GM12878 (cell line): Measurements from ENCODE around the gene CRTC3. TPM values are rescaled to one million over a fixed set of nuclear protein-coding genes. Genes with fewer than 3 reads are reported as not detected.

Source experiments
- ATAC-seq: fragments of 200-7000 bp; cut with Tn5 transposase; 3 replicates; pipeline ENCODE4 v1.9.1; 2020; ENCODE audit warnings: mild to moderate bottlenecking, moderate library complexity
- BruUV-seq: library from RNA; stranded (reverse); fragments of 400-500 nt; replicated peaks from 2 replicates; lab custom pipeline; 2021; lab: Mats Ljungman, UMichigan
- CTCF ChIA-PET: fragments of 300-600 bp; sonication (Branson Sonifier 250); formaldehyde crosslinking; extraction: SDS; loops from one replicate; lab custom pipeline; 2021; ENCODE audit warnings: inconsistent platforms; lab: Yijun Ruan, JAX
- POLR2A ChIA-PET: fragments of 350-600 bp; formaldehyde crosslinking; extraction: SDS; loops from one replicate; lab custom pipeline; 2021; ENCODE audit warnings: inconsistent platforms; lab: Charles Lee
- RAD21 ChIA-PET: fragments of 300-600 bp; sonication (Branson Sonifier 250); formaldehyde crosslinking; loops from one replicate; lab custom pipeline; 2023; ENCODE audit warnings: antibody characterized with exemption; ENCODE audit not compliant: unreplicated experiment; lab: Charles Lee
- SMC1A ChIA-PET: fragments of 300-600 bp; sonication (Branson Sonifier 250); formaldehyde crosslinking; loops from one replicate; lab custom pipeline; 2023; ENCODE audit not compliant: unreplicated experiment, uncharacterized antibody; lab: Charles Lee
- DNase-seq: peaks from one replicate; pipeline ENCODE4 v3.0.0-alpha.2; 2011; ENCODE audit warnings: low read depth, low spot score
- FAIRE-seq: peaks from 3 replicates; lab custom pipeline; 2011; peaks lifted over from hg19 to GRCh38; lab: Jason Lieb, UNC
- H2AFZ ChIP-seq: 2 replicates; pipeline ENCODE4 v1.6.0; 2011; ENCODE audit warnings: low read depth, low read length, control low read depth; ENCODE audit not compliant: control insufficient read depth
- H3K27ac ChIP-seq: 2 replicates; pipeline ENCODE4 v1.5.1; 2011; ENCODE audit warnings: control low read depth; ENCODE audit not compliant: control insufficient read depth, insufficient read depth
- H3K27me3 ChIP-seq, 2 experiments: replicated peaks in 1 of 2; 2 replicates each; pipeline versions ENCODE4 v1.6.0 to v1.6.1; 2011; ENCODE audit warnings: low read length in 1 of 2; ENCODE audit not compliant: control insufficient read depth in 2 of 2, insufficient read depth in 2 of 2
- H3K36me3 ChIP-seq, 2 experiments: 2 replicates each; pipeline ENCODE4 v1.5.1; 2011; ENCODE audit warnings: low read length in 1 of 2; ENCODE audit not compliant: control insufficient read depth in 2 of 2, insufficient read depth in 2 of 2
- H3K4me1 ChIP-seq: 2 replicates; pipeline ENCODE4 v1.6.1; 2011; ENCODE audit warnings: mild to moderate bottlenecking, low read length, moderate library complexity, mixed read lengths; ENCODE audit not compliant: control insufficient read depth, insufficient read depth
- H3K4me2 ChIP-seq: 2 replicates; pipeline ENCODE4 v1.6.0; 2011; ENCODE audit warnings: control low read depth; ENCODE audit not compliant: control insufficient read depth, insufficient read depth
- H3K4me3 ChIP-seq: fragments of 200-600 bp; sonication (generic); 2 replicates; pipeline ENCODE4 v1.5.1; 2016
- H3K79me2 ChIP-seq: 2 replicates; pipeline ENCODE4 v1.6.0; 2011; ENCODE audit warnings: low read length; ENCODE audit not compliant: control insufficient read depth, insufficient read depth
- H3K9ac ChIP-seq: 2 replicates; pipeline ENCODE4 v1.8.0; 2011; ENCODE audit warnings: low read length, control low read depth, mixed read lengths; ENCODE audit not compliant: control insufficient read depth, insufficient read depth
- H3K9me3 ChIP-seq: replicated peaks from 3 replicates; pipeline ENCODE4 v1.5.1; 2011; ENCODE audit warnings: mild to moderate bottlenecking, low read length; ENCODE audit not compliant: control insufficient read depth, insufficient read depth
- H4K20me1 ChIP-seq: 2 replicates; pipeline ENCODE4 v1.6.0; 2011; ENCODE audit not compliant: control insufficient read depth, insufficient read depth
- MEF2B ChIP-seq: fragments of 450-650 bp; IDR thresholded peaks from 2 replicates; pipeline ENCODE4 v1.6.1; 2018; ENCODE audit warnings: mild to moderate bottlenecking, moderate library complexity; ENCODE audit not compliant: partially characterized antibody, poor library complexity, severe bottlenecking
- POLR2AphosphoS2 ChIP-seq: IDR thresholded peaks from 2 replicates; pipeline ENCODE4 v1.6.1; 2011; ENCODE audit warnings: low read depth, mild to moderate bottlenecking, low read length, improper control_type of control experiment, moderate library complexity
- TCF12 ChIP-seq: IDR thresholded peaks from 2 replicates; pipeline ENCODE4 v1.6.1; 2011; ENCODE audit warnings: low read depth, mild to moderate bottlenecking, low read length
- WGBS: methylation state at CpG from one replicate; pipeline ENCODE4 v1.1.6; 2016; ENCODE audit warnings: low lambda C conversion rate; ENCODE audit not compliant: insufficient replicate concordance, insufficient coverage; ENCODE audit errors: missing lambda C conversion rate; 5-methylcytosine and 5-hydroxymethylcytosine counted together
- in situ Hi-C: fragments of 300-500 bp; cut with MboI; formaldehyde crosslinking; loops from 9 replicates; pipeline ENCODE4 v1.14.3; 2018; ENCODE audit warnings: mixed read lengths
- intact Hi-C: fragments of 100-400 bp; cut with micrococcal nuclease; formaldehyde crosslinking; loops from one replicate; pipeline ENCODE4 v1.14.2; 2022; ENCODE audit not compliant: unreplicated experiment
- polyA plus RNA-seq, 11 experiments: library from polyadenylated mRNA; depleted of rRNA in 4 of 11; unstranded in 6 of 11; stranded (reverse) in 5 of 11; fragments of >200 nt; fragmentation: Nextera tagmentation in 4 of 11; fragmentation: Illumina TruSeq in 1 of 11; extraction: Ambion mirVana in 4 of 11; extraction: Trizol in 1 of 11; gene quantifications; 1 replicate in 1 of 11; 2 replicates in 10 of 11; pipeline versions ENCODE4 v1.2.1 to v1.2.3, GENCODE V29; 2011 to 2016; ENCODE audit warnings: inconsistent platforms in 2 of 11, missing spikeins in 2 of 11, low read depth in 1 of 11
- total RNA-seq, 4 experiments: library from RNA; depleted of rRNA in 3 of 4; stranded (reverse); fragments of >200 nt in 3 of 4; fragmentation: Illumina TruSeq in 1 of 4; extraction: Trizol in 1 of 4; gene quantifications; 2 replicates each; pipeline versions ENCODE4 v1.2.1 to v1.2.3, GENCODE V29; 2013 to 2021
- TF ChIP-seq, protein P1 (sequence below), 3 experiments: IDR thresholded peaks in 2 of 3; conservative IDR thresholded peaks in 1 of 3; 2 replicates each; pipeline ENCODE4 v1.5.1; 2011; ENCODE audit warnings: low read depth in 3 of 3, low read length in 3 of 3, mild to moderate bottlenecking in 3 of 3, control low read depth in 2 of 3, moderate library complexity in 2 of 3, inconsistent platforms in 1 of 3, mixed read lengths in 1 of 3; ENCODE audit not compliant: control insufficient read depth in 2 of 3, insufficient read depth in 1 of 3; ENCODE audit errors: extremely low read depth in 1 of 3
- TF ChIP-seq, protein P2 (sequence below): IDR thresholded peaks from 2 replicates; pipeline ENCODE4 v1.6.1; 2012; ENCODE audit warnings: low read depth, low read length, improper control_type of control experiment
- TF ChIP-seq, protein P3 (sequence below): fragments of 450-650 bp; conservative IDR thresholded peaks from 2 replicates; pipeline ENCODE4 v1.6.1; 2017; ENCODE audit warnings: mild to moderate bottlenecking, moderate library complexity

The CRTC3 gene
- total and polyA plus RNA-seq, 10 of the 15 experiments (the other 5 are each of a cell fraction or from before 2014, with no cell fraction given) = 3.5 to 36.9 (median 18.9) TPM

DNA sequence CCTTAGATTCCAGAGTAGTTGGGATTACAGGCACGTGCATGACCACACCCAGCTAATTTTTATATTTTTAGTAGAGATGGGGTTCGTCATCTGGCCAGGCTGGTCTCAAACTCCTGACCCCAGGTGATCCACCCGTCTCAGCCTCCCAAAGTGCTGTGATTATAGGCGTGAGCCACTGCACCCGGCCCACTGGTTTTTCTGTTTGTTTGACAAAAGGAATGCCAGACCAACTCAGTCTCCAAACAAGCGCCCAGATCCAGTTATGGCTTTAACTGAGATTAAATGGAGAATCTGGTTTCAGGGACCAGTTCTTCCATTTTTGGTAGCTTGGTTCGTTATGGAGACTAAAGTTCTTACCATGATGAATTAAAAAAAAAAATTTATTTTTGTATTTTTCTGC lies 50.8 kb downstream of the CRTC3 start:
- TF ChIP-seq, protein P1, sequence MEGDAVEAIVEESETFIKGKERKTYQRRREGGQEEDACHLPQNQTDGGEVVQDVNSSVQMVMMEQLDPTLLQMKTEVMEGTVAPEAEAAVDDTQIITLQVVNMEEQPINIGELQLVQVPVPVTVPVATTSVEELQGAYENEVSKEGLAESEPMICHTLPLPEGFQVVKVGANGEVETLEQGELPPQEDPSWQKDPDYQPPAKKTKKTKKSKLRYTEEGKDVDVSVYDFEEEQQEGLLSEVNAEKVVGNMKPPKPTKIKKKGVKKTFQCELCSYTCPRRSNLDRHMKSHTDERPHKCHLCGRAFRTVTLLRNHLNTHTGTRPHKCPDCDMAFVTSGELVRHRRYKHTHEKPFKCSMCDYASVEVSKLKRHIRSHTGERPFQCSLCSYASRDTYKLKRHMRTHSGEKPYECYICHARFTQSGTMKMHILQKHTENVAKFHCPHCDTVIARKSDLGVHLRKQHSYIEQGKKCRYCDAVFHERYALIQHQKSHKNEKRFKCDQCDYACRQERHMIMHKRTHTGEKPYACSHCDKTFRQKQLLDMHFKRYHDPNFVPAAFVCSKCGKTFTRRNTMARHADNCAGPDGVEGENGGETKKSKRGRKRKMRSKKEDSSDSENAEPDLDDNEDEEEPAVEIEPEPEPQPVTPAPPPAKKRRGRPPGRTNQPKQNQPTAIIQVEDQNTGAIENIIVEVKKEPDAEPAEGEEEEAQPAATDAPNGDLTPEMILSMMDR (IDR thresholded peaks at IDR 0.05 in 2 of 3, conservative IDR thresholded peaks at IDR 0.05 in 1 of 3; ENCODE audit: control insufficient read depth in 2 of 3, extremely low read depth in 1 of 3, insufficient read depth in 1 of 3, low read depth in 3 of 3, low read length in 3 of 3) = no peak
- no peak for TF ChIP-seq TCF12
- no peak for TF ChIP-seq POLR2AphosphoS2
- TF ChIP-seq, protein P2, sequence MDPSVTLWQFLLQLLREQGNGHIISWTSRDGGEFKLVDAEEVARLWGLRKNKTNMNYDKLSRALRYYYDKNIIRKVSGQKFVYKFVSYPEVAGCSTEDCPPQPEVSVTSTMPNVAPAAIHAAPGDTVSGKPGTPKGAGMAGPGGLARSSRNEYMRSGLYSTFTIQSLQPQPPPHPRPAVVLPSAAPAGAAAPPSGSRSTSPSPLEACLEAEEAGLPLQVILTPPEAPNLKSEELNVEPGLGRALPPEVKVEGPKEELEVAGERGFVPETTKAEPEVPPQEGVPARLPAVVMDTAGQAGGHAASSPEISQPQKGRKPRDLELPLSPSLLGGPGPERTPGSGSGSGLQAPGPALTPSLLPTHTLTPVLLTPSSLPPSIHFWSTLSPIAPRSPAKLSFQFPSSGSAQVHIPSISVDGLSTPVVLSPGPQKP = no peak
- TF ChIP-seq MEF2B = no peak
- TF ChIP-seq, protein P3, sequence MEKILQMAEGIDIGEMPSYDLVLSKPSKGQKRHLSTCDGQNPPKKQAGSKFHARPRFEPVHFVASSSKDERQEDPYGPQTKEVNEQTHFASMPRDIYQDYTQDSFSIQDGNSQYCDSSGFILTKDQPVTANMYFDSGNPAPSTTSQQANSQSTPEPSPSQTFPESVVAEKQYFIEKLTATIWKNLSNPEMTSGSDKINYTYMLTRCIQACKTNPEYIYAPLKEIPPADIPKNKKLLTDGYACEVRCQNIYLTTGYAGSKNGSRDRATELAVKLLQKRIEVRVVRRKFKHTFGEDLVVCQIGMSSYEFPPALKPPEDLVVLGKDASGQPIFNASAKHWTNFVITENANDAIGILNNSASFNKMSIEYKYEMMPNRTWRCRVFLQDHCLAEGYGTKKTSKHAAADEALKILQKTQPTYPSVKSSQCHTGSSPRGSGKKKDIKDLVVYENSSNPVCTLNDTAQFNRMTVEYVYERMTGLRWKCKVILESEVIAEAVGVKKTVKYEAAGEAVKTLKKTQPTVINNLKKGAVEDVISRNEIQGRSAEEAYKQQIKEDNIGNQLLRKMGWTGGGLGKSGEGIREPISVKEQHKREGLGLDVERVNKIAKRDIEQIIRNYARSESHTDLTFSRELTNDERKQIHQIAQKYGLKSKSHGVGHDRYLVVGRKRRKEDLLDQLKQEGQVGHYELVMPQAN = no peak
- ChIA-PET CTCF (interaction anchor here (0.9 to 1.2 kb wide), 2 partner anchors 10 to 67 kb away, joined by 3 to 4 read pairs; no protein-coding TSS in a partner anchor), SMC1A (interaction anchor here (1.8 kb wide), 1 partner anchor 8 kb away, joined by 9 read pairs; no protein-coding TSS in a partner anchor), POLR2A (no interaction called here), RAD21 (interaction anchor here (0.9 kb wide), 1 partner anchor 9 kb away, joined by 4 read pairs; no protein-coding TSS in a partner anchor)
- H3K4me3 ChIP-seq = no peak overlapping the region
- no peak overlapping the region for H2AFZ ChIP-seq
- FAIRE-seq (no peak), DNase-seq (no peak), ATAC-seq (no peak)
- in situ Hi-C loops = no loop called here
- H3K27ac ChIP-seq = no peak overlapping the region
- BruUV-seq = no TSS peak
- no peaks in the 10 kb centered on the region for H4K20me1 ChIP-seq
- 94% methylated on average over 7 of the region's 7 CpGs for WGBS
- H3K9ac ChIP-seq = no peak overlapping the region
- H3K36me3 ChIP-seq = peaks cover 0 to 2% of the 10 kb centered on the region in 2 experiments; a peak in 2 of 4 replicates
- H3K27me3 ChIP-seq = no peaks in the 10 kb centered on the region
- H3K4me2 ChIP-seq = no peak overlapping the region
- peaks cover 4% of the 10 kb centered on the region for H3K79me2 ChIP-seq
- no peaks in the 10 kb centered on the region for H3K9me3 ChIP-seq
- H3K4me1 ChIP-seq = no peaks in the 10 kb centered on the region
- intact Hi-C loops = no loop called here
